Body of pancreas (tissue), 4 donors: ENCODE results near the gene AHSA1. TPM values are rescaled to one million over a fixed set of nuclear protein-coding genes. Genes with fewer than 3 reads are reported as not detected.

ENCODE experiments used
- ATAC-seq: fragments of 150-250 bp; one replicate; pipeline ENCODE4 v1.9.1; 2016
- DNase-seq, 4 donors: peaks; one replicate each; pipeline ENCODE4 v3.0.0-alpha.2; 2019
- H3K27ac ChIP-seq, 4 donors: fragments of 200-600 bp; sonication (generic); 1 replicate in 3 of 4; 2 replicates in 1 of 4; pipeline versions ENCODE4 v1.5.1 to v1.6.1; 2016 to 2019; ENCODE audit warnings: mild to moderate bottlenecking in 1 of 4, mixed read lengths in 1 of 4, moderate library complexity in 1 of 4
- H3K27me3 ChIP-seq, 2 donors: fragments of 200-600 bp; sonication (generic); one replicate each; pipeline ENCODE4 v1.6.0; 2016; ENCODE audit warnings: mild to moderate bottlenecking in 1 of 2
- H3K36me3 ChIP-seq, 2 donors: fragments of 200-600 bp; sonication (generic); replicated peaks in 1 of 2; 2 replicates each; pipeline ENCODE4 v1.5.1; 2016; ENCODE audit warnings: low read depth in 2 of 2; ENCODE audit not compliant: insufficient read depth in 1 of 2
- H3K4me1 ChIP-seq: fragments of 200-600 bp; sonication (generic); one replicate; pipeline ENCODE4 v1.6.0; 2016
- H3K4me3 ChIP-seq, 2 donors: fragments of 200-600 bp; sonication (generic); 1 replicate in 1 of 2; 2 replicates in 1 of 2; pipeline ENCODE4 v1.5.1; 2016 to 2019
- H3K9me3 ChIP-seq, 3 donors: fragments of 200-600 bp; sonication (generic); 1 replicate in 2 of 3; 2 replicates in 1 of 3; pipeline ENCODE4 v1.5.1; 2016
- CTCF ChIP-seq, 7 experiments: fragments of 450-650 bp in 4 of 7; fragments of 200-600 bp in 3 of 7; sonication (generic) in 3 of 7; IDR thresholded peaks; one replicate each; pipeline ENCODE4 v1.5.1; 2016 to 2019; ENCODE audit warnings: antibody characterized with exemption in 7 of 7
- POLR2A ChIP-seq, 3 donors: fragments of 450-650 bp; IDR thresholded peaks; one replicate each; pipeline ENCODE4 v1.6.1; 2016; ENCODE audit warnings: antibody characterized with exemption in 3 of 3, mild to moderate bottlenecking in 2 of 3
- WGBS, 2 donors: methylation state at CpG; one replicate each; pipeline ENCODE4 v1.1.5; 2017; 5-methylcytosine and 5-hydroxymethylcytosine counted together
- intact Hi-C: fragments of 100-400 bp; cut with DNase I; formaldehyde crosslinking; loops from one replicate; pipeline ENCODE4 v1.15.1; 2023
- total RNA-seq, 2 donors: library from RNA; depleted of rRNA; stranded (reverse); fragments of >200 nt; gene quantifications; one replicate each; pipeline ENCODE4 v1.1.0, GENCODE V29; 2016

The AHSA1 gene
- total RNA-seq, 2 donors from 2014 or later, result 25.1 to 35.3 TPM

DNA sequence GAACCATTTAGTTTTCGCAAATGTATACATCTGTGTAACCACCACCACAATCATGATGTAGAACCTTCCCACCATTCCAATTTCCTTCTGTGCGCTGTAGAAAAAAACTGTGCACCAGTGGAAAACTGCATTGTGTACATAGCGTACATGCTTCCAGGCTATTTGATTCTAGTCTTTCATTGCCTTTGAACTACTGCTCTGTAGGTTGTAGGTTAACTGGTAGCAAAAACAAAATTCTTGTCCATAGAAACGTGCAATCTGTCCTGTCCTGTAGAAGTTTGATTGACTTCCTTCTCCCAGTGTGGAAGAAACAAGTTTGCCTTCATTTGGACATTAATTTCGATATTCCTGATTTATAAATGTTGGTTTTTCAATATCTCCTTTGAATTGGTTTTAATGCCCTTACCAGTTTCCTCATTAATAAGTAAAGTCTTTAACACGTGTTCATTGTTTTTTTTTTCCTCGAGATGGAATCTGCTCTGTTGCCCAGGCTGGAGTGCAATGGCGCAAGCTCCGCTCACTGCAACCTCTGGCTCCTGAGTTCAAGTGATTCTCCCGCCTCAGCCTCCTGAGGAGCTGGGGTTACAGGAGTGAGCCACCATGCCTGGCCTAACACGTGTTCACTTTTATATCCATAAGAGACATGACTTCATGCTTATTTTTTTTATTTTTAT lies 44.4 kb downstream of the AHSA1 start:
- no peak overlapping the region for H3K27ac ChIP-seq
- intact Hi-C loops, result no loop called here
- WGBS, 2 donors, result 74 to 76% methylated on average over 11 of the region's 11 CpGs
- H3K9me3 ChIP-seq, result no peaks in the 10 kb centered on the region
- H3K36me3 ChIP-seq, result no peaks in the 10 kb centered on the region
- H3K4me3 ChIP-seq, result no peak overlapping the region
- no peak for ATAC-seq
- no peak for DNase-seq
- peaks cover 18% of the 10 kb centered on the region for H3K4me1 ChIP-seq
- H3K27me3 ChIP-seq, result peaks cover 0 to 9% of the 10 kb centered on the region in 2 donors
- TF ChIP-seq CTCF (IDR thresholded peaks at IDR 0.05) (no peak), POLR2A (IDR thresholded peaks at IDR 0.05) (no peak)

DNA sequence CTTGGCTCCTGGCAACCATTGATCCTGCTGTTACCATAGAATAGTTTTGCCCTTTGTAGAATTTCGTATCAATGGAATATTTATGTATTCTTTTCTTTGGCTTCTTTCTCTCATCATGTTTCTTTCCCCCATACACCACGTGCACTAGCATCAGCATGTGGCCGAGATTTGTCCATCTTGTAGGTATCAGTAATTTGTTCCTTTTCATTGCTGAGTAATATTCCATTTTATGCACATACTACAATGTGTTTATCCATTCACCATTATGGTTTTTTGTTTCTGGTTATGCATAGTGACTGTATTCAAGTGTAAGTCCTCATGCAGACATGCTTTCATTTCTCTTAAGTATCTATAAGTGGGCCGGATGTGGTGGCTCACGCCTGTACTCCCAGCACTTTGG lies 45.2 kb downstream of the AHSA1 start:
- Histone ChIP-seq H3K27ac (no peak overlapping the region), H3K4me1 (peaks cover 15% of the 10 kb centered on the region), H3K27me3 (peaks cover 0 to 9% of the 10 kb centered on the region in 2 donors), H3K9me3 (no peaks in the 10 kb centered on the region), H3K4me3 (no peak overlapping the region), H3K36me3 (no peaks in the 10 kb centered on the region)
- no peak for DNase-seq
- 94 to 96% methylated on average over 5 of the region's 5 CpGs for WGBS, 2 donors
- intact Hi-C loops, result no loop called here
- ATAC-seq, result no peak
- no peak for TF ChIP-seq POLR2A (IDR thresholded peaks at IDR 0.05)
- TF ChIP-seq CTCF (IDR thresholded peaks at IDR 0.05), result no peak

GRCh38 chr14:77505031-77505430 lies 47.1 kb downstream of the AHSA1 start:
- intact Hi-C loops, result no loop called here
- no peak overlapping the region for H3K27ac ChIP-seq
- no peaks in the 10 kb centered on the region for H3K4me1 ChIP-seq
- WGBS, 2 donors, result 70 to 82% methylated on average over 4 of the region's 4 CpGs
- DNase-seq (no peak), ATAC-seq (no peak)
- no peaks in the 10 kb centered on the region for H3K36me3 ChIP-seq
- no peaks in the 10 kb centered on the region for H3K9me3 ChIP-seq
- H3K4me3 ChIP-seq, result no peak overlapping the region
- H3K27me3 ChIP-seq, result no peaks in the 10 kb centered on the region
- no peak for TF ChIP-seq CTCF (IDR thresholded peaks at IDR 0.05)
- TF ChIP-seq POLR2A (IDR thresholded peaks at IDR 0.05), result no peak

GRCh38 chr14:77507762-77508161 lies 49.9 kb downstream of the AHSA1 start:
- ATAC-seq (no peak), DNase-seq (no peak)
- Histone ChIP-seq H3K36me3 (peaks cover 0 to 14% of the 10 kb centered on the region in 2 donors), H3K4me3 (no peak overlapping the region), H3K27ac (no peak overlapping the region), H3K4me1 (no peaks in the 10 kb centered on the region), H3K9me3 (no peaks in the 10 kb centered on the region), H3K27me3 (no peaks in the 10 kb centered on the region)
- 95 to 96% methylated on average over 3 of the region's 3 CpGs for WGBS, 2 donors
- intact Hi-C loops, result no loop called here
- TF ChIP-seq POLR2A (IDR thresholded peaks at IDR 0.05) (no peak), CTCF (IDR thresholded peaks at IDR 0.05) (no peak)

GRCh38 chr14:77508249-77508648 lies 50.4 kb downstream of the AHSA1 start:
- Histone ChIP-seq H3K9me3 (no peaks in the 10 kb centered on the region), H3K27ac (no peak overlapping the region), H3K27me3 (no peaks in the 10 kb centered on the region), H3K36me3 (peaks cover 0 to 14% of the 10 kb centered on the region in 2 donors), H3K4me1 (no peaks in the 10 kb centered on the region), H3K4me3 (no peak overlapping the region)
- intact Hi-C loops, result no loop called here
- no peak for ATAC-seq
- DNase-seq, result no peak
- WGBS, 2 donors, result 77 to 91% methylated on average over 4 of the region's 4 CpGs
- TF ChIP-seq POLR2A (IDR thresholded peaks at IDR 0.05) (no peak), CTCF (IDR thresholded peaks at IDR 0.05) (no peak)
